Parathyroid adenoma (tissue), 2 donors: ENCODE data around the gene RBMS3.

Experiments
- H2AFZ ChIP-seq: fragments of 300-600 bp; sonication (generic); one replicate; pipeline ENCODE4 v1.7.0; 2017; ENCODE audit warnings: antibody characterized with exemption, mild to moderate bottlenecking
- H3K27ac ChIP-seq: fragments of 300-600 bp; sonication (generic); one replicate; pipeline ENCODE4 v1.7.0; 2017
- H3K27me3 ChIP-seq: fragments of 300-600 bp; sonication (generic); one replicate; pipeline ENCODE4 v1.7.0; 2017; ENCODE audit warnings: low read length; ENCODE audit not compliant: control insufficient read depth, insufficient read depth
- H3K36me3 ChIP-seq: fragments of 300-600 bp; sonication (generic); one replicate; pipeline ENCODE4 v1.7.0; 2017; ENCODE audit warnings: low read length; ENCODE audit not compliant: control insufficient read depth, insufficient read depth
- H3K4me1 ChIP-seq: fragments of 300-600 bp; sonication (generic); one replicate; pipeline ENCODE4 v1.7.0; 2017; ENCODE audit warnings: control low read depth
- H3K4me2 ChIP-seq: fragments of 300-600 bp; sonication (generic); one replicate; pipeline ENCODE4 v1.7.0; 2017; ENCODE audit warnings: low read length
- H3K4me3 ChIP-seq: fragments of 300-600 bp; sonication (generic); one replicate; pipeline ENCODE4 v1.7.0; 2017; ENCODE audit warnings: low read depth, low read length
- H3K79me2 ChIP-seq: fragments of 300-600 bp; sonication (generic); one replicate; pipeline ENCODE4 v1.7.0; 2017; ENCODE audit warnings: control low read depth
- H3K9ac ChIP-seq: fragments of 300-600 bp; sonication (generic); one replicate; pipeline ENCODE4 v1.7.0; 2017; ENCODE audit warnings: mild to moderate bottlenecking
- H3K9me3 ChIP-seq: fragments of 300-600 bp; sonication (generic); one replicate; pipeline ENCODE4 v1.7.0; 2017; ENCODE audit warnings: low read length; ENCODE audit not compliant: control insufficient read depth
- CTCF ChIP-seq: fragments of 300-600 bp; sonication (generic); IDR thresholded peaks from one replicate; pipeline ENCODE4 v1.7.0; 2017; ENCODE audit warnings: antibody characterized with exemption, mild to moderate bottlenecking
- donor health status: primary hyperparathyroidism.

RBMS3 gene

GRCh38 chr3:29850641-29851040, 569.8 kb downstream of the RBMS3 start:
- Histone ChIP-seq H2AFZ (no peak overlapping the region), H3K79me2 (no peaks in the 10 kb centered on the region), H3K4me2 (no peak overlapping the region), H3K27me3 (no peaks in the 10 kb centered on the region), H3K9ac (no peak overlapping the region), H3K36me3 (no peaks in the 10 kb centered on the region), H3K4me1 (no peaks in the 10 kb centered on the region), H3K27ac (no peak overlapping the region), H3K9me3 (no peaks in the 10 kb centered on the region), H3K4me3 (no peak overlapping the region)
- TF ChIP-seq CTCF, result no peak

DNA sequence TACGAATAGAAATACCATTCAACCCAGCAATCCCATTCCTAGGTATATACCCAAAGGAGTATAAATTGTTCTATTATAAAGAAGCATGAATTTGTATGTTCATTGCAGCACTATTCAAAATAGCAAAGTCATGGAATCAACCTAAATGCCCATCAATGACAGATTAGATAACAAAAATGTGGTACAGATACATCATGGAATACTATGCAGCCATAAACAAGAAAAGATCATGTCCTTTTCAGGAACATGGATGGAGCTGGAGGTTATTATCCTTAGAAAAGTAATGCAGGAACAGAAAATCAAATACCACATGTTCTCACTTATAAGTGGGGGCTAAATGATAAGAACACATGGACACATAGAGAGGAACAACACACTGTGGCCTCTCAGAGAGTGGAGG, 571.9 kb downstream of the RBMS3 start:
- H3K9ac ChIP-seq, result no peak overlapping the region
- TF ChIP-seq CTCF, result no peak
- no peak overlapping the region for H2AFZ ChIP-seq
- H3K79me2 ChIP-seq, result no peaks in the 10 kb centered on the region
- no peak overlapping the region for H3K4me2 ChIP-seq
- no peaks in the 10 kb centered on the region for H3K9me3 ChIP-seq
- H3K36me3 ChIP-seq, result no peaks in the 10 kb centered on the region
- no peaks in the 10 kb centered on the region for H3K4me1 ChIP-seq
- H3K27ac ChIP-seq, result no peak overlapping the region
- no peak overlapping the region for H3K4me3 ChIP-seq
- no peaks in the 10 kb centered on the region for H3K27me3 ChIP-seq

- H2AFZ ChIP-seq, result no peak overlapping the region
- H3K9ac ChIP-seq, result no peak overlapping the region
- H3K27ac ChIP-seq, result no peak overlapping the region
- no peak for TF ChIP-seq CTCF
- H3K9me3 ChIP-seq, result no peaks in the 10 kb centered on the region
- H3K4me2 ChIP-seq, result no peak overlapping the region
- H3K27me3 ChIP-seq, result no peaks in the 10 kb centered on the region
- no peaks in the 10 kb centered on the region for H3K79me2 ChIP-seq
- no peaks in the 10 kb centered on the region for H3K36me3 ChIP-seq
- no peak overlapping the region for H3K4me3 ChIP-seq
- no peaks in the 10 kb centered on the region for H3K4me1 ChIP-seq
Observed at GRCh38 chr3:29853841-29854397, 573.0 kb downstream of the RBMS3 start.

DNA sequence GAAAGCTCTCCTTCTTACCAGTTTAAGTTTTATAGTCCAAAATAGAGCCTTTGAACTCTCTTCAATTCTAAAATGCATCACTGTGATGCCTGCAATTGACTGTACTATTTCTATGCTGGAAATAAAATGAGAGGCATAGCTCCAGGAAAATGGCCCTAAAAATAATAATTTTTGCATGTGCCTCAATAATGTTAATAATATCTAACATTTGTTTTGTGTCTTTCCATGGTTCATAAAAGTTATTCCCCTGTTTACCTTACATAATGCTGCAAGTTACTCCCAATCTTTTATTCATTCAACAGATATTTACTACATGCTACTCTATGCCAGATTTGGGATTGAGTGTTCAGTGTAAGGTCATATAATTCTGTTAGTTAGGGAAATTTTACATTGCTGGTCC, 574.0 kb downstream of the RBMS3 start:
- no peaks in the 10 kb centered on the region for H3K4me1 ChIP-seq
- H3K79me2 ChIP-seq, result no peaks in the 10 kb centered on the region
- no peak overlapping the region for H3K9ac ChIP-seq
- no peak overlapping the region for H3K27ac ChIP-seq
- H3K36me3 ChIP-seq, result no peaks in the 10 kb centered on the region
- H2AFZ ChIP-seq, result no peak overlapping the region
- no peaks in the 10 kb centered on the region for H3K27me3 ChIP-seq
- H3K9me3 ChIP-seq, result no peaks in the 10 kb centered on the region
- H3K4me3 ChIP-seq, result no peak overlapping the region
- no peak for TF ChIP-seq CTCF
- H3K4me2 ChIP-seq, result no peak overlapping the region

DNA sequence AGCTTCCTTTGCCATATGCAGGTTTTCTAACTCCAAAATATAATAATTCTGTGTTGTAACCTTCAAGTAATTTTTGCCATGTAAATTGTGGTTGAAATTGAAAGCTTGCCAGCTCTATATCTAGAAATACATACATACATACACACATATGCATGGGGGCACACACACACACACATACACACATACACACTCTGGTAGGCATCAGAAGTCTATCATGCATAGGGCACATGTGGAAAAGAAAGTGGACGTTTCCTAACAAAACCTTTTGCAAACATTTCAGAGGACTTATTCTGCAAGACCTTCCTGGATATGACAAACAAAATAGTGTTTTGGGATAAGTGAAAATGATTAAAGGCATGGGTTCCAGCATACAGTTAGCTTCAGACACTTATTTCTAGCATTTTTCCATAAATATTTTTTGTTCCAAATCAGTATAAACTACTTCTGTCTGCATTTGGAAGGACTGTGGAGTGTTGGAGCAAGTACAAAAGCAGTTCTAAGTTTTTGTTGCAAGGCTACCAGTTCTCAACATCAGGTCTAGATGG, 578.9 kb downstream of the RBMS3 start:
- Histone ChIP-seq H3K4me3 (no peak overlapping the region), H3K9ac (no peak overlapping the region), H3K4me2 (no peak overlapping the region), H3K79me2 (no peaks in the 10 kb centered on the region), H3K27me3 (no peaks in the 10 kb centered on the region), H3K27ac (no peak overlapping the region), H3K4me1 (no peaks in the 10 kb centered on the region), H3K9me3 (no peaks in the 10 kb centered on the region), H3K36me3 (no peaks in the 10 kb centered on the region), H2AFZ (no peak overlapping the region)
- TF ChIP-seq CTCF, result no peak
